ENCODE data around the gene APLNR. TPM values are rescaled to one million over a fixed set of nuclear protein-coding genes. Genes with fewer than 3 reads are reported as not detected.

APLNR gene
- total RNA-seq, 2 donors from 2014 or later = 3.7 to 4.2 TPM

- no peak overlapping the region for H3K9ac ChIP-seq (ENCODE audit: extremely low read depth, low read length, poor library complexity, severe bottlenecking)
- H3K36me3 ChIP-seq (ENCODE audit: control insufficient read depth, insufficient read depth, low read length) = no peaks in the 10 kb centered on the region
- H3K36me3 Mint-ChIP-seq (ENCODE audit: low read depth) = no peaks in the 10 kb centered on the region
- H3K27ac Mint-ChIP-seq = no peak overlapping the region
- no peaks in the 10 kb centered on the region for H3K27me3 Mint-ChIP-seq (ENCODE audit: insufficient read depth)
- H3K27me3 ChIP-seq (ENCODE audit: control insufficient read depth, insufficient read depth, low read length, poor library complexity, severe bottlenecking) = no peaks in the 10 kb centered on the region
- H3K4me1 Mint-ChIP-seq = peaks cover 8% of the 10 kb centered on the region
- peaks cover 15% of the 10 kb centered on the region for H3K9me3 Mint-ChIP-seq
- no peak overlapping the region for H3K4me3 Mint-ChIP-seq
- 81 to 84% methylated on average over 3 to 5 of the region's 5 CpGs for WGBS, 2 experiments (ENCODE audit: insufficient coverage in 1 of 2, insufficient read length in 1 of 2)
- H3K9me3 ChIP-seq (ENCODE audit: control insufficient read depth, low read length) = peaks cover 17% of the 10 kb centered on the region
- DNase-seq = no peak
- no peak for TF ChIP-seq CTCF (conservative IDR thresholded peaks at IDR 0.05)
- H3K4me3 ChIP-seq (ENCODE audit: low read length) = no peak overlapping the region
- H3K27ac ChIP-seq (ENCODE audit: low read depth, low read length) = no peak overlapping the region
- H3K4me1 ChIP-seq (ENCODE audit: control insufficient read depth, insufficient read depth, low read length) = no peaks in the 10 kb centered on the region
These were observed 24.1 kb upstream of the APLNR start for GRCh38 chr11:57260937-57261783.

- no peak for TF ChIP-seq CTCF (conservative IDR thresholded peaks at IDR 0.05)
- Histone ChIP-seq H3K9ac (ENCODE audit: extremely low read depth, low read length, poor library complexity, severe bottlenecking) (no peak overlapping the region), H3K4me3 (ENCODE audit: low read length) (no peak overlapping the region), H3K4me1 (ENCODE audit: control insufficient read depth, insufficient read depth, low read length) (no peaks in the 10 kb centered on the region), H3K27ac (ENCODE audit: low read depth, low read length) (no peak overlapping the region), H3K9me3 (ENCODE audit: control insufficient read depth, low read length) (peaks cover 8% of the 10 kb centered on the region), H3K27me3 (ENCODE audit: control insufficient read depth, insufficient read depth, low read length, poor library complexity, severe bottlenecking) (no peaks in the 10 kb centered on the region), H3K36me3 (ENCODE audit: control insufficient read depth, insufficient read depth, low read length) (no peaks in the 10 kb centered on the region)
- H3K27me3 Mint-ChIP-seq (ENCODE audit: insufficient read depth) = peaks cover 7% of the 10 kb centered on the region
- peaks cover 5% of the 10 kb centered on the region for H3K9me3 Mint-ChIP-seq
- no peak overlapping the region for H3K27ac Mint-ChIP-seq
- no peak overlapping the region for H3K4me3 Mint-ChIP-seq
- H3K36me3 Mint-ChIP-seq (ENCODE audit: low read depth) = no peaks in the 10 kb centered on the region
- no peaks in the 10 kb centered on the region for H3K4me1 Mint-ChIP-seq
- DNase-seq = no peak
These were observed 19.1 kb upstream of the APLNR start for GRCh38 chr11:57256119-57256518.

- no peaks in the 10 kb centered on the region for H3K36me3 ChIP-seq (ENCODE audit: control insufficient read depth, insufficient read depth, low read length)
- H3K9me3 ChIP-seq (ENCODE audit: control insufficient read depth, low read length) = peaks cover 8% of the 10 kb centered on the region
- peaks cover 7% of the 10 kb centered on the region for H3K27me3 Mint-ChIP-seq (ENCODE audit: insufficient read depth)
- no peak for DNase-seq
- no peak overlapping the region for H3K9ac ChIP-seq (ENCODE audit: extremely low read depth, low read length, poor library complexity, severe bottlenecking)
- no peak for TF ChIP-seq CTCF (conservative IDR thresholded peaks at IDR 0.05)
- no peak overlapping the region for H3K27ac Mint-ChIP-seq
- no peaks in the 10 kb centered on the region for H3K36me3 Mint-ChIP-seq (ENCODE audit: low read depth)
- no peak overlapping the region for H3K27ac ChIP-seq (ENCODE audit: low read depth, low read length)
- no peaks in the 10 kb centered on the region for H3K27me3 ChIP-seq (ENCODE audit: control insufficient read depth, insufficient read depth, low read length, poor library complexity, severe bottlenecking)
- H3K9me3 Mint-ChIP-seq = peaks cover 5% of the 10 kb centered on the region
- no peaks in the 10 kb centered on the region for H3K4me1 ChIP-seq (ENCODE audit: control insufficient read depth, insufficient read depth, low read length)
- H3K4me3 Mint-ChIP-seq = no peak overlapping the region
- no peak overlapping the region for H3K4me3 ChIP-seq (ENCODE audit: low read length)
- H3K4me1 Mint-ChIP-seq = no peaks in the 10 kb centered on the region
- WGBS, 2 experiments (ENCODE audit: insufficient coverage in 1 of 2, insufficient read length in 1 of 2) = 60 to 93% methylated on average over 1 of the region's 1 CpG
These were observed 18.6 kb upstream of the APLNR start for GRCh38 chr11:57255618-57256017.

Measured in endodermal cell (in vitro differentiated cells).